Coronary artery (tissue), 2 donors: Measurements from ENCODE around the gene FAM53A.

Experiments used
- DNase-seq: peaks from one replicate; pipeline ENCODE4 v3.0.0-alpha.2; 2017; ENCODE audit warnings: low spot score
- H3K27ac ChIP-seq, 2 donors: fragments of 200-600 bp; sonication (generic); one replicate each; pipeline ENCODE4 v1.5.1; 2016 to 2019
- H3K4me3 ChIP-seq: fragments of 200-600 bp; sonication (generic); 2 replicates; pipeline ENCODE4 v1.5.1; 2016; ENCODE audit warnings: mild to moderate bottlenecking, moderate library complexity
- CTCF ChIP-seq: fragments of 200-600 bp; sonication (generic); IDR thresholded peaks from one replicate; pipeline ENCODE4 v1.5.1; 2019; ENCODE audit warnings: antibody characterized with exemption

Gene FAM53A

GRCh38 chr4:1727117-1728031 is 43.3 kb upstream of the FAM53A start:
- TF ChIP-seq CTCF: no peak
- Histone ChIP-seq H3K4me3 (peak overlapping the region; percentile 44), H3K27ac (peak overlapping the region in 1 of 2 donors; percentile 72)
- DNase-seq: no peak

- peak overlapping the region; percentile 8 for H3K4me3 ChIP-seq
- DNase-seq: peak; percentile 88
- H3K27ac ChIP-seq: peak overlapping the region in 1 of 2 donors; percentile 72
- peak; percentile 89 for TF ChIP-seq CTCF
Measured at GRCh38 chr4:1726146-1726934, 42.2 kb upstream of the FAM53A start.

- Histone ChIP-seq H3K4me3 (no peak overlapping the region), H3K27ac (no peak overlapping the region)
- no peak for DNase-seq
- TF ChIP-seq CTCF: no peak
Measured at GRCh38 chr4:1725521-1725920, 41.4 kb upstream of the FAM53A start.

DNA sequence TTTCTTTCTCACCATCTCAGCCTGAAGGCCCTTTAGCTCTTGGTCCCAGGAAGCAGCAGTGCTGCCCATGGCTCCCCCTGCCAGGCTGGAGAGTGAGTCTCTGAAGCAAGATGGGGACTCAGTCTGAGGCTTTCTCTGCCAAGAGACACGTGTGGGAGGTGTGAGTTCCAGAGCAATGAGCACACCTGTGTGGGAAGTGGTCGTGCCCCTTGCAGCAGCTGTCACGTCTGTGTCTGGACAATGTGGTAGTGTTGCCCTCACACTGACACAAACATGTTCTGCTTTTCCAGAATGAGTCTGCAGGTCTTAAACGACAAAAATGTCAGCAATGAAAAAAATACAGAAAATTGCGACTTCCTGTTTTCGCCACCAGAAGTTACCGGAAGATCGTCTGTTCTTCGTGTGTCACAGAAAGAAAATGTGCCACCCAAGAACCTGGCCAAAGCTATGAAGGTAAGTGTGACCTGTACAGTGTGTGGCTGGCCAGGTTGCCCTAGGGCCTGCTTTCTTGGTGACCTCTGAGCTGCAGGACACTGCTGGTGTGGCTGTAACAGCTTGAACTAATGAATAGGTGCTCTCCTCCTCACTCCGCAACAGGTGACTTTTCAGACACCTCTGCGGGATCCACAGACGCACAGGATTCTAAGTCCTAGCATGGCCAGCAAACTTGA is 39.2 kb upstream of the FAM53A start:
- peak overlapping the region in 1 of 2 donors; percentile 72 for H3K27ac ChIP-seq
- DNase-seq: no peak

GRCh38 chr4:1722551-1723118 is 38.5 kb upstream of the FAM53A start:
- Histone ChIP-seq H3K27ac (peak overlapping the region in 1 of 2 donors; percentile 72), H3K4me3 (no peak overlapping the region)
- TF ChIP-seq CTCF: no peak
- no peak for DNase-seq

More for the DNA sequence above, 39.2 kb upstream of the FAM53A start:
- H3K4me3 ChIP-seq: peak overlapping the region; percentile 46
- no peak for TF ChIP-seq CTCF

GRCh38 chr4:1721666-1722550 is 37.8 kb upstream of the FAM53A start:
- peak overlapping the region in 1 of 2 donors; percentile 97 for H3K27ac ChIP-seq
- H3K4me3 ChIP-seq: peak overlapping the region; percentile 92
- no peak for TF ChIP-seq CTCF
- no peak for DNase-seq
